ENCODE data around the gene LAMTOR3.
"Not testable (repeated sequence)": the region's sequence is repeated elsewhere in the genome, so short reads cannot be mapped to it uniquely, and the experiment has no call there.

Gene LAMTOR3

DNA sequence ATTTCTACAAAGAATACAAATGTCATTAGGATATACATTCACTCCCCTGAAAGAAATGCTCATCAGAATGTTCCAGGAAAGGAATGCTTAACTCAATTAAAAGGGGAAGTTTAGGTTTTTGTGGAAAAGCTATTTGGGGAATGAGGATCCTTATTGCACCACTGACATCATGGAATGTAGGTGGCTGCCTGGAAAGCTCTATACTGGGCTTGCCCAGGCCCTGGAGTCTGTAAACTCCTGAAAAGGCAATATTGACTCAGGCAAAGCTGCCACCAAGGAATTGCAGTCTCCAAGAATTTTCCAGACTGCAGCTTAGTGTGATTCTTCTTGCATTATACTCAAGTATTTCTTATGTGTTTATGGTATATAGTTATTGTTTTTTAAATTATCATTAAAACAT lies 61.9 kb downstream of the LAMTOR3 start:
- DNase-seq (ENCODE audit: low read depth, low spot score) = no peak

GRCh38 chr4:99830051-99830450 lies 64.2 kb downstream of the LAMTOR3 start:
- DNase-seq (ENCODE audit: low read depth, low spot score) = not testable (repeated sequence)

- DNase-seq (ENCODE audit: low read depth, low spot score) = no peak
Measured at GRCh38 chr4:99828477-99828876, 65.8 kb downstream of the LAMTOR3 start.
